ENCODE results near the gene XXYLT1.

Gene XXYLT1

DNA sequence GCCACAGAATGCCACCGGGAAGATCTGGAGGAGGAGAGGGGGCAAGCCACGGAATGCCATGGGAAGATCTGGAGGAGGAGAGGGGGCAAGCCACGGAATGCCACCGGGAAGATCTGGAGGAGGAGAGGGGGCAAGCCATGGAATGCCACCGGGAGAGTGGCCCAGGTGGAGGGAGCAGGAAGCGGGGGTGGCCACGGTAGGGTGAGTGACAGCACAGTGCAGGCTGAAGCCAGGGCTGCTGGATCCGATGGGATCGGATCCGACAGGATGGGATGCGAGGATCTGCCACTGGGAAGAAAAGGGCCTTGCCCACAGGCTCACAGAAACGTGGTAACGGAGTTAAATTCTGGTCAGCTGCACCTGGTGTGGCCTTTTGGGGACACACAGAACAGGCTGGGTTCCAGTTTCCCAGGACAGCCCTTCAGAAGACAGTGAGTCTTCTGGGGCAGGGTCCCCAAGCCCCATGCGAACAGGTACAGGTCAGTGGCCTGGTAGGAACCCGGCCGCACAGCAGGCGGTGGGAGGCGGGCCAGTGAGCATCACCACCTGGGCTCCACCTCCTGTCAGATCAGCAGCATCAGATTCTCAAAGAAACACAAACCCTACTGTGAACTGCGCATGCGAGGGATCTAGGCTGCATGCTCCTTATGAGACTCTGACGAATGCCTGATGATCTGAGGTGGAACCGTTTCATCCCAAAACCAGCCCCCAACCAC is 58.8 kb downstream of the XXYLT1 start:
- no peak for ATAC-seq
- Mint-ChIP-seq H3K36me3 (no peaks in the 10 kb centered on the region), H3K4me3 (no peak overlapping the region), H3K27ac (no peak overlapping the region), H3K9me3 (no peaks in the 10 kb centered on the region), H3K4me1 (peaks cover 20% of the 10 kb centered on the region)
- DNase-seq (ENCODE audit: low spot score in 2 of 2) = no peak

DNA sequence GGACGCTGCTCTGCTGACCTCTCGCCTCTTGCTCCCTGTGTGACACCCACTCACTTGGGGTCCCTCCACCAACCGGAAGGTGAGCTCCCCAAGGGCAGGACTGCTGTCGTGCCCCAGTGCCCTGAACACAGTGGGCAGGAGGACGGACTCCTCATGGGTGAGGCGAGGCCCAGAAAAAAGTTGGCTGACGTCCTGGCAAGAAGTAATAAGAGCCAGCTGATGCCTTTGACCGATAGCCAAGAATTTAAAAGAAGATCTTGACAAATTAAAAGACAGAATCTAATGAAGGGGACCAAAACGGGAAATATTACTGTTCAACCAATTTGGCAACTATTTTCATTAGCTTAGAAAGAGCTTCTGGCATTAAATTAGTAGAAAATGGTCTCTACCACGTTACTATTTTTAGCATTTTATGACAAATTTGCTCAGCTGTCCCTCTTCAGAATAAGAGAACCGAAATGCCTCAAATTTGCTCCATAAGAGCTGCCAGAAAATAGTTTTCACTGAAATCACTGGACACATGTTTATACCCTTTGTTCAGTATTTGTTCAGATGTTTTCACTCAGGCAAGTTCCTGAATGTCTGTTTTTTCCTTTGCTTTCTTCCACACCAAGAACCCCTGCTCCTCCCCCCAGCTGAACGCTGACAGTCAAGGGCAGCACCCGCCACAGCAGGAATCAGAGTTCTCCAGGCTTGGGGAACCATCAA is 60.5 kb downstream of the XXYLT1 start:
- Mint-ChIP-seq H3K4me3 (no peak overlapping the region), H3K9me3 (no peaks in the 10 kb centered on the region), H3K4me1 (peaks cover 20% of the 10 kb centered on the region), H3K36me3 (no peaks in the 10 kb centered on the region), H3K27ac (no peak overlapping the region)
- DNase-seq (ENCODE audit: low spot score in 2 of 2) (no peak), ATAC-seq (no peak)

DNA sequence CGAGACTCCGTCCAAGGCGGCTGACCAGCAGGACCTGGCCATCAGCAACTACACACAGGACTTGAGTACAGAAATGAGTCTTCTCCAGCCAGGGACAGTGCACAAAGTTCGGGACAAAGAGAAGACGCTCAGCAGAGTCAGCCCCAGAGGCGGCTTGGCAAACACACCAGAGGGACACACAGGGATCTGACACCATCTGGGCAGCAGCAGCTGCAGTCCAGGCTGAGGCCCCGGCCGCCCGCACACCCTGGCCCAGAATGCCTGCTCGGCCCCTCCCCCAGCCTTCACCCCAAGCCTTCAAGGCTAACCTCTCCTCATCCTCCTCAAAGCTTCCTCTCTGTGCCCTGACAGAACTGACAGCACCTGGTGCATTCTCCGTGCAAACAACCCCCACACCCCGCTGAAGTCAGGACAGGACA is 61.1 kb downstream of the XXYLT1 start:
- peak in 1 of 2 donors; percentile 29 for DNase-seq (ENCODE audit: low spot score in 2 of 2)
- H3K4me3 Mint-ChIP-seq = no peak overlapping the region

DNA sequence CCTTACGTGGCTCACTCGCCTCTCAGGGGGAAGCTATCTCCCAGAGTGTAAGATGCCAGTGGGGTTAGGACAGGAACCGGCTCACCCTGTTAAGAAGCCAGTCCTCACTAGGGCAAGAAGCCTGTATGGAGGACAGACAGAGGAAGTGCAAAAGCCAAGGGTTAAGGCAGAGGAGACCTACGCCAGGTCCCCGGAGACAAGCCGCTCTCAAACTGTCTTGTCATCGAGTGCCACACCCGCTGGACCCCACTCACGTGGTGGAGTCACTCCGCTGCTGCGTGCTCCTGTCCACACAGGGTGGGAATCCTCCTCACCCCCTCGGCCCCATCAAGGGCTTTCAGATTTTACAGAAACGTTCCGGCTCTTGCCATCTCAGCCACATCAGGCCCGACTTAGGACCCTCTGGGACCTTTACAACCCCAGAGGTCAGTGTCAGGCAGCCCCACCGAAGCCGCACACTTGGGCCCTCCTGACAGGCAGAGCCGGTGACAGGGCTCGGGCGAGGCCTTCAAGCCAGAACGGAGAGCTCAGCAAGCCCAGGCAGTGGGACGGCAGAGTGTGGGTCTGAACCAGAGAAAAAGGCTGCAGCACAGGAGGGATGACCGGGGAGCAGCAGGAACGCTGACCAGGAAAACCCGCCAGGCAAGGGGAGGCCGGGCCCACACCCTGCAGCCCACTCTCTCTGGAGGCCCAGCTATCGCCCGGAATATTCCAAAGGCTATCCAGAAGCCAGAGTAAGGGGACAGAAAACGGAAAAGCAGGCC is 61.7 kb downstream of the XXYLT1 start:
- H3K4me3 Mint-ChIP-seq = no peak overlapping the region
- H3K4me1 Mint-ChIP-seq = peaks cover 25% of the 10 kb centered on the region
- ATAC-seq (no peak), DNase-seq (ENCODE audit: low spot score in 2 of 2) (peak in 1 of 2 donors; percentile 44)
- H3K27ac Mint-ChIP-seq = no peak overlapping the region
- H3K9me3 Mint-ChIP-seq = no peaks in the 10 kb centered on the region
- no peaks in the 10 kb centered on the region for H3K36me3 Mint-ChIP-seq

More for the DNA sequence above, 61.1 kb downstream of the XXYLT1 start:
- no peaks in the 10 kb centered on the region for H3K9me3 Mint-ChIP-seq
- H3K4me1 Mint-ChIP-seq = peaks cover 20% of the 10 kb centered on the region
- no peak for ATAC-seq
- no peaks in the 10 kb centered on the region for H3K36me3 Mint-ChIP-seq
- H3K27ac Mint-ChIP-seq = no peak overlapping the region

DNA sequence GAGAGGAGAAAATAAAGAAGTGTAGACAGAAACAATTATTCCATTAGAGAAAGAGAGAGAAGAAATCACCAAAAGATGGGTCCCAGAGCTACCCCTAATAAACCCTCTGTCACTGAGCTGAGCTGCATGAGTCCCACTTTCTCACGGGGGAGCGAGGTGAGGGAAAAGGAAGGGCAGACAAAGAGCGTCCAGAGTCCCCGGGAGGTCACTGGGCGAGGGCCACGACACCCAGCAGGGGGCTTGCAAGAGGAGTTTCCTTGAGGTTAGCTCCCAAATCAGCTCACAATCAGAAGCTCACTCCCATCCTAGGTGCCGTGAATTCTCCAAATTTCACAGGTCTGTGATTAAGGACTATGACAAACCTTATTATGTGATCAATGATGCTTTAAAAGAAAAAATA is 62.3 kb downstream of the XXYLT1 start:
- Mint-ChIP-seq H3K4me3 (no peak overlapping the region), H3K36me3 (no peaks in the 10 kb centered on the region), H3K27ac (peak overlapping the region; percentile 24), H3K9me3 (no peaks in the 10 kb centered on the region), H3K4me1 (peaks cover 31% of the 10 kb centered on the region)
- ATAC-seq = no peak
- peak in 1 of 2 donors; percentile 28 for DNase-seq (ENCODE audit: low spot score in 2 of 2)

DNA sequence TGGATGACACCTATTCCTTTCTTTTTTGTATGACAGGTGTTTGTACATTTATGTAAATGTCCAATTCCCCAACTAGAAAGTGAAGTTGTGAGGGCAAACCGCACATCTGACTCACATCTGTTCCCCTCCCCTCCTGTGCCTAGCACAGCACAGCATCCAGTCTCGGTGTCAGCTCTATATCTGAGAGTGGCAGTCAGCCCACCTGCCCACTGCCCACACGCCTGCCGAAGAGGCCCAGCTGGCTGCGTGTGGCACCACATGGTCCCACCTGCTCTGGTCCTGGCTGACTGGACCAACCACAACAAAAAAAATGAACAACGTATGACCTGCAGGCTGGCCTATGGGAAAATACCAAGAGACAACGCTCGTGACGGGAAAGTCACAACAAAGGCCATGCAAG is 62.8 kb downstream of the XXYLT1 start:
- no peak overlapping the region for H3K4me3 Mint-ChIP-seq
- no peaks in the 10 kb centered on the region for H3K9me3 Mint-ChIP-seq
- DNase-seq (ENCODE audit: low spot score in 2 of 2) (peak in 1 of 2 donors; percentile 46), ATAC-seq (peak; percentile 83)
- peaks cover 35% of the 10 kb centered on the region for H3K4me1 Mint-ChIP-seq
- no peaks in the 10 kb centered on the region for H3K36me3 Mint-ChIP-seq
- peak overlapping the region; percentile 24 for H3K27ac Mint-ChIP-seq

DNA sequence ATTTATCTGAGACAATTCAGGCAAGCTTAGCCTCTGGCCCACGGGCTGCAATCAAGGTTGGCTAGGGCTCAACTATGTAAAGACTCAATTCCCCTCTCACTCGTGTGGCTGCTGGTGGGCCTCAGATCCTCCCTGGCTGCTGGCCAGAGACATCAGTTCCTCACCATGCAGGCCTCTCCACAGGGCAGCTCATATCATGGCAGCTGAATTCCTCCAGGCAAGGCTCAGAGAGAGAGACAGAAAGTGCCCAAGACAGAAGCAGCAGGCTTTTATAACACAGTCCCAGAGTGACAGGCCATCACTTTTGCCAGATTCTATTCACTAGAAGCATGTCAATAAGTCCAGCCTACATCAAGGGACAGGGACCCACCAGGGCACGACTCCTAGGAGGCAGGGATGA is 63.2 kb downstream of the XXYLT1 start:
- peak in 1 of 2 donors; percentile 38 for DNase-seq (ENCODE audit: low spot score in 2 of 2)
- no peak overlapping the region for H3K27ac Mint-ChIP-seq
- H3K36me3 Mint-ChIP-seq = no peaks in the 10 kb centered on the region
- H3K4me3 Mint-ChIP-seq = no peak overlapping the region
- H3K9me3 Mint-ChIP-seq = no peaks in the 10 kb centered on the region
- ATAC-seq = no peak
- H3K4me1 Mint-ChIP-seq = peaks cover 35% of the 10 kb centered on the region

DNA sequence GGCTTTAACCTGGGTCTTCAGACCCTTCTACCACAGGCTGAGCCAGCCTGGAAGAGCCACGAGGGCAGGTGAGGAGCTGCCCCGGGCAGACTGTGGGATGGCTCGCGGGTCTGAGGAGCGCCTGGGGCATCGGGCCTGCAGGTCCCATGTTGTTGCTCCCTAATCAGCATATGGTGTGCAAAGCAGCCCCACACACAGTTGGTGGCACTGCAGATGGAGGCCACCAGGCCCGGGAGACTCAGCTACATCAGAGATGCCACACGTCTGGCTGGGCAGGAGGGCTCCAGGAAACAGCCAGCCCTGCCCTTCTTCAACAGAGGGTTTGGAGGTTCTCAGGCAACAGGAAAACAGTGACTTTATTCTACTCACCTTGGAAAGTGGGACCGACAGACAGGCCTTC is 63.9 kb downstream of the XXYLT1 start:
- peak in 1 of 2 donors; percentile 43 for DNase-seq (ENCODE audit: low spot score in 2 of 2)
- Mint-ChIP-seq H3K9me3 (no peaks in the 10 kb centered on the region), H3K4me1 (peaks cover 35% of the 10 kb centered on the region), H3K36me3 (no peaks in the 10 kb centered on the region), H3K4me3 (no peak overlapping the region), H3K27ac (no peak overlapping the region)
- ATAC-seq = no peak

DNA sequence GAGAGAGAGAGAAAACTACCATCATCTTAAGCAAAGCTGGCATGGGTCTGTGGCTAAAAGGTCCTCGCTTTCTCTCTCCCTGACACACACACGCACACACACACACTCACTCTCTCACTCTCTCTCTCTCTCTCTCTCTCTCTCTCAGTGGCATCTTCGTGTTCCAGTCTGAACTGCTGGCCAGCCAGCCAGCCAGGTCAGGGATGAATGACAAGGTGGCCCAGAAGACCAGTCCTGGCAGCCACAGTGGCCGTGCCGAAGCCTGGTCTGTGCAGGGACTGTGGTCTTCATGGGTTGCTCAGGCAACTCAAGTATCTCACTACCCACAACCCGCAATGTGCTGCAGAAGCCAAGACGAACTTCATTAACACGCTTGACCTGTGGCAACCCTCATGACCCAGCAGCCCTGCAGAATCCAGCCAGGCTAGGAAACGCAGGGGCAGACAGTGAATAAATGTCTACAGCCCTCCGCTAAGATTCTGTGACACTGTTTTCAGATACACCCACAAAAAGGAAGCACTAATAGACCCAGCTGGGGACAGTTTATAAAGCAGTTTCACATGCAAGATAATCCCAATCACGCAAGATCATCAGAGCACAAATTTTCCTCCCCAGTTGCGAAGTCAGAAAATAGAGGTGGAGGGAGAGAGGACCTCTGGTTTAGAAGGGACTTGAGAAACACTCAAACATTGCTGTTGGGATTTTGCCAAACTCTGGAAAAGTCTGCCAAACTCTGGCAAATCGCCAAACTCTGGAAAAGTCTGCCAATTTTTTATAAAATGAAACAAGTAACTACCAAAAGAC is 66.4 kb downstream of the XXYLT1 start:
- Mint-ChIP-seq H3K36me3 (no peaks in the 10 kb centered on the region), H3K27ac (peak overlapping the region; percentile 44), H3K9me3 (no peaks in the 10 kb centered on the region), H3K4me3 (no peak overlapping the region), H3K4me1 (peaks cover 23% of the 10 kb centered on the region)
- no peak for DNase-seq (ENCODE audit: low spot score in 2 of 2)
- ATAC-seq = no peak

DNA sequence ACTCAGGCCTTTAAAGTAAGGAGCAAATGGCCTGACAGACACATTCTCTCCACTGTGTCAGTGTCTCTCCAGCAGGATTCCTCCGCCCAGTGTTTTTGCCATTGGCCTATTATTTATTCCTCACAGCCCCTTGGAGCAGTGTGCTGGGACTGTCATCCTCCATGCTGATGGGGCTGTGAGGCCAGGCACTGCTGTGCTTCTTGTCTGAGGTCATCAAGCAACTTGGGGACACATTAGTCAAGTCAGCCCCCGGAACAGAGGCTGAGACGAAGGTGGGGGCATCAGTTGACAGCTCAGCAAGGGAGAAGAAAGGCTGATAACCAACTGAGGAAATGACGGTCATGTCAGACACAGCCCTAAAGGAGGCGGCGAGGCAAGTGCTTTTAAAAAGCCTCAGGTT is 67.4 kb downstream of the XXYLT1 start:
- DNase-seq (ENCODE audit: low spot score in 2 of 2) = no peak
- Mint-ChIP-seq H3K27ac (peak overlapping the region; percentile 73), H3K4me3 (no peak overlapping the region), H3K36me3 (no peaks in the 10 kb centered on the region), H3K9me3 (no peaks in the 10 kb centered on the region), H3K4me1 (peaks cover 22% of the 10 kb centered on the region)
- ATAC-seq = peak; percentile 78

DNA sequence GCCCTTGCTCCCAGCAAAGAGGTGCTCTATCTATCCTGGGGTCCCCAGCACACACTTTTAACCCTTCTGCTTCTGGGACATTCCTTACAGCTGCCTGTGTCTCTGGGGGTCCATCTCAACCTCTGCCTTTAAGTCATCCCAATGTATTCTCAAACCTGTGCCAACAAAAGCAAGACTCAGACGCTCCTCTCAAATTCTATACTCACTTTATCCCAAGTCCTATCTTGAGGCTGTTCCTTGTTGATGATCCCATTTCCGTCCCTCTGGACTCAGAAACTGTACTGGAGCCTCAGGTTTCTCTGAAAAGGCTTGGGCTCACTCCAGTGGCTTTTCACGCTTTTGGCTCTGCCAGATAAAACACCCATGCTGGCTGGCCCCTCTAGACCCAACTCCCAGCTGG is 69.7 kb downstream of the XXYLT1 start:
- ATAC-seq = no peak
- Mint-ChIP-seq H3K4me1 (peaks cover 26% of the 10 kb centered on the region), H3K9me3 (no peaks in the 10 kb centered on the region), H3K27ac (no peak overlapping the region), H3K36me3 (no peaks in the 10 kb centered on the region), H3K4me3 (no peak overlapping the region)
- no peak for DNase-seq (ENCODE audit: low spot score in 2 of 2)

DNA sequence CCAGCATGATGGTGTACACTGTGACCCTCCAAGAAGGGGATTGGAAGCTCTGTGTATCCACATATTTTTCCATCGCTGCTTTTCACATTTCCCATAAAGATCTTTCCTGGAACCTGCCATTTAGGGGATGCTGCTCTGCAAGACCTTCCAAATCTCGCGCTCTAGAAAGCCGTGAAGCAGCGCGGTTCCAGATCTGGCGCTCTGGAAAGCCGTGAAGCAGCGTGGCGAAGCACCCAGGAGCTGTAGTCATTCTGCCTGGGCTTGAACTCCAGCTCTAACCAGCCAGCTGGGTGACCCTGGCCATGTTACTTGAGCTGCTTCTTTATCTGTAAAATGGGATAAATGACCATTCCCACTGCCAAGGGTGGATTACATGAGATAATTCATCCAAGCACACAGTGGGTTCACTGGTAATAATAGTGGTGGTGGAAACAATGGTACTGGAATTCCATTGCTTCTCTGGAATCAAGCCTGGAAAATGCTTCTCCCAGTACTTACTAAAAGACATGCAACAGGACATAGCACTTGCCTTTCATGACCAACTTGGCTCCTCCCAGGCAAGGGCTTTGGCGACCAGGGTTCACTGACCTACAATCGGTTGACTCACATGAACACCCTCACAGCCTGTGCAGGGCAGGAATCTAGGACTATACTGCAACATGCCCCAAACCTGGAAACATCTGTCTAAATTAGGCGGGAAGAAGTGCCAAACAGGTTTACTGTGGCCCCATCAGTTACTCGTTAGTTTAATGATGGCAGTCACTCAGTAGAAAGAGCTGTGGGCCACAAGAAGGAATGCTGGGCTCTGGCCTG is 70.7 kb downstream of the XXYLT1 start:
- H3K4me1 Mint-ChIP-seq = peaks cover 34% of the 10 kb centered on the region

DNA sequence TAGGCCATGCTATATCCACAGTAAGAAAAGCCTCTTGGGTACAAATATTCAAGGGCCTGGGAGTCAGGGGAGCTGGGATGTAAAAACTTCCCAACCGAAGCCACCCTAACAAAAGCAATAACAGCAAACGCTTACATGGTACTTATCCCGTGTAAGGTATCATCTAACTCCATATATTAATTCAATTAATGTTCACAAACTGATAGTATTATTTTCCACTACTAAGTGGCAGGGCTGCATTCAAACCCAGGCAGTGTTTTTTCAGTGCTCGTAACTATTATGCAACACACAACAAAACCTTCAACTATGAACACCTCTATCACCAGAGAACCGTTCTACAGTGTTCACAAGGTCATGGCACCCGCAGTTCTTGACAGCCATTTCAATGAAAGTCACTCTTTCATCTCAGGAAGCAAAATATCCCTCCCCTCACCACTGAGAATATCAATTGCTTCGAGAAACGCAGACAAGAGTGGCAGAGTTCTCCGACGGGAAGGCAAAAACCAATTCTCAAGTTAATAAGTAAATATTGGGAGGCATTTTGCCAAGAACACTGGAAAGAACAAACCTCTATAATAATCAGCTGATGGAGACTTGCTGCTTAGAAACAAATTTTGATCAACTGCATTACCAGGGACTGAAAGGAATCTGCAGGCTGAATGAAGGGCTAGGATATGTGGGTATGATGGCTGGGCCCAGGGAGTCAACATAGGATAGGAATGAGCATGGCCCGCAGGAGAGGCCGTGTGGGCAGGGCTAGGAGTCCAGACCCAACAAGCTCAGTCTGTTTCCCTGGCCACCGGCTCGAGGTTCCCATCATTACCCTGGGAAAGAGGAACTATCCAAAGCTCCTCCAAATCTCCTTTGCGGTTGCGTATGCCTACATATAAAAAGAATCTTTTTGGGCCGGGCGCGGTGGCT is 72.3 kb downstream of the XXYLT1 start:
- H3K9me3 Mint-ChIP-seq = no peaks in the 10 kb centered on the region

More for the DNA sequence above, 70.7 kb downstream of the XXYLT1 start:
- DNase-seq (ENCODE audit: low spot score in 2 of 2) (no peak), ATAC-seq (no peak)
- H3K36me3 Mint-ChIP-seq = no peaks in the 10 kb centered on the region
- no peak overlapping the region for H3K4me3 Mint-ChIP-seq
- no peak overlapping the region for H3K27ac Mint-ChIP-seq
- no peaks in the 10 kb centered on the region for H3K9me3 Mint-ChIP-seq

More for the DNA sequence above, 72.3 kb downstream of the XXYLT1 start:
- ATAC-seq (no peak), DNase-seq (ENCODE audit: low spot score in 2 of 2) (no peak)
- Mint-ChIP-seq H3K27ac (no peak overlapping the region), H3K4me1 (peaks cover 31% of the 10 kb centered on the region), H3K36me3 (no peaks in the 10 kb centered on the region), H3K4me3 (no peak overlapping the region)
